Measurements from ENCODE around the gene SERPINA12. TPM values are rescaled to one million over a fixed set of nuclear protein-coding genes. Genes with fewer than 3 reads are reported as not detected.

The SERPINA12 gene
- total and polyA plus RNA-seq, 2 experiments from 2014 or later: not detected

DNA sequence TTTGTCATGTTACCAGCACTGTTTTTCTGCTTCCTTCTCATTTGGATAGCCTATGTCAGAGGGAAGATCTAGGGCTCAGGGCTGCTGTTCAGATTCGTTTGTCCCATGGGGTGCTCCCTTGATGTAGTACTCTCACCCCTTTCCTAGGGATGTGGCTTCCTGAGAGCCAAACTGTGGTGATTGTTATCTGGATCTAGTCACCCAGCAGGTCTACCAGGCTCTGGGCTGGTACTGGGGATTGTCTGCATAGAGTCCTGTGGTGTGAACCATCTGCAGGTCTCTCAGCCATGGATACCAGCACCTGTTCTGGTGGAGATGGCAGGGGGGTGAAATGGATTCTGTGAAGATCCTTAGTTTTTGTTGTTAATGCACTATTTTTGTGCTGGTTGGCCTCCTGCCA is 51.2 kb downstream of the SERPINA12 start (continued):
- no peak for TF ChIP-seq EZH2 (IDR thresholded peaks at IDR 0.05; ENCODE audit: low read depth, unreplicated experiment)
- no peak for TF ChIP-seq STAT1 (IDR thresholded peaks at IDR 0.05; ENCODE audit: unreplicated experiment)
- no peak for TF ChIP-seq EZH2phosphoT487 (IDR thresholded peaks at IDR 0.05; ENCODE audit: unreplicated experiment)
- TF ChIP-seq, protein P1, sequence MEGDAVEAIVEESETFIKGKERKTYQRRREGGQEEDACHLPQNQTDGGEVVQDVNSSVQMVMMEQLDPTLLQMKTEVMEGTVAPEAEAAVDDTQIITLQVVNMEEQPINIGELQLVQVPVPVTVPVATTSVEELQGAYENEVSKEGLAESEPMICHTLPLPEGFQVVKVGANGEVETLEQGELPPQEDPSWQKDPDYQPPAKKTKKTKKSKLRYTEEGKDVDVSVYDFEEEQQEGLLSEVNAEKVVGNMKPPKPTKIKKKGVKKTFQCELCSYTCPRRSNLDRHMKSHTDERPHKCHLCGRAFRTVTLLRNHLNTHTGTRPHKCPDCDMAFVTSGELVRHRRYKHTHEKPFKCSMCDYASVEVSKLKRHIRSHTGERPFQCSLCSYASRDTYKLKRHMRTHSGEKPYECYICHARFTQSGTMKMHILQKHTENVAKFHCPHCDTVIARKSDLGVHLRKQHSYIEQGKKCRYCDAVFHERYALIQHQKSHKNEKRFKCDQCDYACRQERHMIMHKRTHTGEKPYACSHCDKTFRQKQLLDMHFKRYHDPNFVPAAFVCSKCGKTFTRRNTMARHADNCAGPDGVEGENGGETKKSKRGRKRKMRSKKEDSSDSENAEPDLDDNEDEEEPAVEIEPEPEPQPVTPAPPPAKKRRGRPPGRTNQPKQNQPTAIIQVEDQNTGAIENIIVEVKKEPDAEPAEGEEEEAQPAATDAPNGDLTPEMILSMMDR (conservative IDR thresholded peaks at IDR 0.05; ENCODE audit: low read depth in 2 of 2): no peak
- no peak for TF ChIP-seq NANOG (IDR thresholded peaks at IDR 0.05; ENCODE audit: borderline replicate concordance)
- no peak for TF ChIP-seq ZNF114 (CRISPR knock-in tag; IDR thresholded peaks at IDR 0.05)

DNA sequence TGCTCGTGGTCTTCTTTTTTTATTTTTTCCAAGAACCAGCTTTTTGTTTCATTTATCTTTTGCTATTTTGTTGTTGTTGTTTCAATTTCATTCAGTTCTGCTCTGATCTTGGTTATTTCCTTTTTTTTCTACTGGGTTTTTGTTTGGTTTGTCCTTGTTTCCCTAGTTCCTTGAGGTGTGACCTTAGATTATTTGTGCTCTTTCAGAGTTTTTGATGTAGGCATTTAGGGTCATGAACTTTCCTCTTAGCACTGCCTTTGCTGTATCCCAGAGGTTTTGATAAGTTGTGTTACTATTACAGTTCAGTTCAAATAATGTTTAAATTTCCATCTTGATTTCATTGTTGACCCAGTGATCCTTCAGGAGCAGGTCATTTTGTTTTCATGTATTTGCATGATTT is 53.3 kb downstream of the SERPINA12 start:
- Histone ChIP-seq H3K4me1 (ENCODE audit: insufficient read depth) (peaks cover 15% of the 10 kb centered on the region), H2AFZ (no peak overlapping the region), H3K79me2 (replicated peaks; ENCODE audit: insufficient read depth) (no peaks in the 10 kb centered on the region), H3K4me2 (no peak overlapping the region), H4K20me1 (replicated peaks; ENCODE audit: insufficient read depth) (no peaks in the 10 kb centered on the region), H3K36me3 (ENCODE audit: insufficient read depth) (no peaks in the 10 kb centered on the region), H3K27ac (ENCODE audit: low read depth) (no peak overlapping the region), H3K9me2 (ENCODE audit: insufficient read depth) (peaks cover 9% of the 10 kb centered on the region), H3F3A (replicated peaks; ENCODE audit: low read depth) (no peaks in the 10 kb centered on the region), H3K4me3 (no peak overlapping the region), H3K27me3 (ENCODE audit: insufficient read depth) (no peaks in the 10 kb centered on the region)
- Mint-ChIP-seq H3K27ac (no peak overlapping the region), H3K4me1 (peaks cover 29% of the 10 kb centered on the region), H3K36me3 (ENCODE audit: low read depth) (peaks cover 20% of the 10 kb centered on the region), H3K9me3 (peaks cover 45% of the 10 kb centered on the region), H3K4me3 (no peak overlapping the region), H3K27me3 (ENCODE audit: insufficient read depth, low read depth, poor library complexity) (peaks cover 3% of the 10 kb centered on the region)
- ATAC-seq (no peak), DNase-seq (ENCODE audit: low spot score) (no peak)
- TF ChIP-seq NANOG (IDR thresholded peaks at IDR 0.05; ENCODE audit: borderline replicate concordance) (no peak), JUNB (IDR thresholded peaks at IDR 0.05; ENCODE audit: unreplicated experiment) (no peak), ZNF331 (CRISPR knock-in tag; IDR thresholded peaks at IDR 0.05; ENCODE audit: low read depth) (no peak), STAT1 (IDR thresholded peaks at IDR 0.05; ENCODE audit: unreplicated experiment) (no peak), POLR2AphosphoS5 (IDR thresholded peaks at IDR 0.05; ENCODE audit: low read depth) (no peak), CREB1 (CRISPR knock-in tag; IDR thresholded peaks at IDR 0.05; ENCODE audit: low read depth) (no peak)
- TF ChIP-seq, protein P2, sequence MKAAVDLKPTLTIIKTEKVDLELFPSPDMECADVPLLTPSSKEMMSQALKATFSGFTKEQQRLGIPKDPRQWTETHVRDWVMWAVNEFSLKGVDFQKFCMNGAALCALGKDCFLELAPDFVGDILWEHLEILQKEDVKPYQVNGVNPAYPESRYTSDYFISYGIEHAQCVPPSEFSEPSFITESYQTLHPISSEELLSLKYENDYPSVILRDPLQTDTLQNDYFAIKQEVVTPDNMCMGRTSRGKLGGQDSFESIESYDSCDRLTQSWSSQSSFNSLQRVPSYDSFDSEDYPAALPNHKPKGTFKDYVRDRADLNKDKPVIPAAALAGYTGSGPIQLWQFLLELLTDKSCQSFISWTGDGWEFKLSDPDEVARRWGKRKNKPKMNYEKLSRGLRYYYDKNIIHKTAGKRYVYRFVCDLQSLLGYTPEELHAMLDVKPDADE (IDR thresholded peaks at IDR 0.05): no peak
- TF ChIP-seq, protein P3, sequence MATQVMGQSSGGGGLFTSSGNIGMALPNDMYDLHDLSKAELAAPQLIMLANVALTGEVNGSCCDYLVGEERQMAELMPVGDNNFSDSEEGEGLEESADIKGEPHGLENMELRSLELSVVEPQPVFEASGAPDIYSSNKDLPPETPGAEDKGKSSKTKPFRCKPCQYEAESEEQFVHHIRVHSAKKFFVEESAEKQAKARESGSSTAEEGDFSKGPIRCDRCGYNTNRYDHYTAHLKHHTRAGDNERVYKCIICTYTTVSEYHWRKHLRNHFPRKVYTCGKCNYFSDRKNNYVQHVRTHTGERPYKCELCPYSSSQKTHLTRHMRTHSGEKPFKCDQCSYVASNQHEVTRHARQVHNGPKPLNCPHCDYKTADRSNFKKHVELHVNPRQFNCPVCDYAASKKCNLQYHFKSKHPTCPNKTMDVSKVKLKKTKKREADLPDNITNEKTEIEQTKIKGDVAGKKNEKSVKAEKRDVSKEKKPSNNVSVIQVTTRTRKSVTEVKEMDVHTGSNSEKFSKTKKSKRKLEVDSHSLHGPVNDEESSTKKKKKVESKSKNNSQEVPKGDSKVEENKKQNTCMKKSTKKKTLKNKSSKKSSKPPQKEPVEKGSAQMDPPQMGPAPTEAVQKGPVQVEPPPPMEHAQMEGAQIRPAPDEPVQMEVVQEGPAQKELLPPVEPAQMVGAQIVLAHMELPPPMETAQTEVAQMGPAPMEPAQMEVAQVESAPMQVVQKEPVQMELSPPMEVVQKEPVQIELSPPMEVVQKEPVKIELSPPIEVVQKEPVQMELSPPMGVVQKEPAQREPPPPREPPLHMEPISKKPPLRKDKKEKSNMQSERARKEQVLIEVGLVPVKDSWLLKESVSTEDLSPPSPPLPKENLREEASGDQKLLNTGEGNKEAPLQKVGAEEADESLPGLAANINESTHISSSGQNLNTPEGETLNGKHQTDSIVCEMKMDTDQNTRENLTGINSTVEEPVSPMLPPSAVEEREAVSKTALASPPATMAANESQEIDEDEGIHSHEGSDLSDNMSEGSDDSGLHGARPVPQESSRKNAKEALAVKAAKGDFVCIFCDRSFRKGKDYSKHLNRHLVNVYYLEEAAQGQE (IDR thresholded peaks at IDR 0.05; ENCODE audit: unreplicated experiment): no peak
